ENCODE results near the gene ADNP.

- TF ChIP-seq POLR2A (IDR thresholded peaks at IDR 0.05; ENCODE audit: low read length) (no peak), CTCF (IDR thresholded peaks at IDR 0.05) (no peak), SMC3 (IDR thresholded peaks at IDR 0.05) (no peak), BHLHE40 (IDR thresholded peaks at IDR 0.05; ENCODE audit: low read depth, low read length) (no peak), PHF8 (IDR thresholded peaks at IDR 0.05; ENCODE audit: borderline replicate concordance, low read depth) (no peak), CHD4 (IDR thresholded peaks at IDR 0.05; ENCODE audit: borderline replicate concordance) (no peak), POLR2AphosphoS2 (conservative IDR thresholded peaks at IDR 0.05; ENCODE audit: low read length) (no peak), CHD2 (IDR thresholded peaks at IDR 0.05; ENCODE audit: low read length, partially characterized antibody) (no peak), FOXS1 (CRISPR knock-in tag; IDR thresholded peaks at IDR 0.05) (no peak), SREBF2 (IDR thresholded peaks at IDR 0.05) (no peak)
Observed at GRCh38 chr20:50903353-50904051, 27.7 kb downstream of the ADNP start.
